ENCODE data around the gene IKZF5. TPM values are rescaled to one million over a fixed set of nuclear protein-coding genes. Genes with fewer than 3 reads are reported as not detected.

The IKZF5 gene
- total and polyA plus RNA-seq, 2 of the 4 experiments (the other 2 are of a cell fraction): 2.9 to 4.4 TPM

- Histone ChIP-seq H3K4me1 (ENCODE audit: control insufficient read depth, insufficient read depth, low read length) (no peaks in the 10 kb centered on the region), H4K8ac (ENCODE audit: low read depth in 2 of 2, low read length in 2 of 2) (no peak overlapping the region), H4K20me1 (ENCODE audit: insufficient read depth, low read length) (no peaks in the 10 kb centered on the region), H3K9me1 (ENCODE audit: insufficient read depth, low read length) (no peaks in the 10 kb centered on the region), H3K14ac (replicated peaks; ENCODE audit: low read depth, low read length) (no peak overlapping the region), H2BK5ac (ENCODE audit: low read depth, low read length, poor library complexity, severe bottlenecking) (no peak overlapping the region), H2BK15ac (ENCODE audit: low read depth, low read length) (no peak overlapping the region), H3K79me1 (ENCODE audit: low read depth in 1 of 2, low read length in 2 of 2) (no peaks in the 10 kb centered on the region), H3K4me3 (ENCODE audit: insufficient read depth, low read depth, low read length) (no peak overlapping the region), H3K18ac (ENCODE audit: low read depth, low read length) (no peak overlapping the region), H3K4me2 (ENCODE audit: low read depth, low read length) (no peak overlapping the region), H3K36me3 (ENCODE audit: control insufficient read depth, insufficient read depth, low read length) (no peaks in the 10 kb centered on the region), H3K23ac (ENCODE audit: low read depth, low read length) (no peak overlapping the region), H2BK120ac (ENCODE audit: low read depth, low read length) (no peak overlapping the region), H4K91ac (ENCODE audit: insufficient read depth, low read depth, low read length) (no peak overlapping the region), H3K27ac (ENCODE audit: insufficient read depth, low read length) (no peak overlapping the region), H3K9ac (ENCODE audit: low read depth, low read length) (no peak overlapping the region), H3K4ac (ENCODE audit: low read depth, low read length) (no peak overlapping the region), H2AK9ac (replicated peaks; ENCODE audit: low read depth, low read length, poor library complexity) (no peak overlapping the region), H2BK20ac (ENCODE audit: low read depth, low read length) (no peak overlapping the region), H3K56ac (ENCODE audit: extremely low read depth, insufficient read depth, low read length) (no peak overlapping the region), H2AK5ac (ENCODE audit: low read depth, low read length) (no peak overlapping the region), H3K9me3 (ENCODE audit: control insufficient read depth, insufficient read depth, low read length) (no peaks in the 10 kb centered on the region), H3K27me3 (ENCODE audit: control insufficient read depth, insufficient read depth, low read length) (no peaks in the 10 kb centered on the region), H2AFZ (replicated peaks; ENCODE audit: low read length, poor library complexity) (no peak overlapping the region), H4K5ac (ENCODE audit: low read depth, low read length) (no peak overlapping the region)
- no TSS peak for BruUV-seq (replicated peaks)
- ChIA-PET CTCF (interaction anchor here (1.0 kb wide), 1 partner anchor 9 kb away, joined by 3 read pairs; no protein-coding TSS in a partner anchor), POLR2A (ENCODE audit: unreplicated experiment) (interaction anchor here (1.0 kb wide), 1 partner anchor 13 kb away, joined by 3 read pairs; no protein-coding TSS in a partner anchor)
- in situ Hi-C loops (cut with MboI; ENCODE audit: low sequenced_read_pairs) (no loop called here), dilution Hi-C loops (cut with HindIII; ENCODE audit: low sequenced_read_pairs, unreplicated experiment) (no loop called here), intact Hi-C loops (cut with micrococcal nuclease) (no loop called here)
- TF ChIP-seq MAFK (IDR thresholded peaks at IDR 0.05; ENCODE audit: low read depth, low read length) (no peak), MXI1 (IDR thresholded peaks at IDR 0.05; ENCODE audit: borderline replicate concordance, low read depth, low read length) (no peak), POLR2A (IDR thresholded peaks at IDR 0.05; ENCODE audit: low read depth, low read length) (no peak), CEBPB (IDR thresholded peaks at IDR 0.05; ENCODE audit: low read depth, low read length) (no peak), FOS (IDR thresholded peaks at IDR 0.05; ENCODE audit: low read depth, low read length) (no peak), NFE2L2 (IDR thresholded peaks at IDR 0.05; ENCODE audit: low read depth, low read length) (no peak), CHD1 (IDR thresholded peaks at IDR 0.05; ENCODE audit: low read depth, low read length) (no peak), SMC3 (IDR thresholded peaks at IDR 0.05; ENCODE audit: low read depth, low read length) (no peak), RFX5 (IDR thresholded peaks at IDR 0.05; ENCODE audit: low read depth, low read length) (no peak), RCOR1 (IDR thresholded peaks at IDR 0.05; ENCODE audit: insufficient replicate concordance, low read length) (no peak), MAZ (IDR thresholded peaks at IDR 0.05; ENCODE audit: borderline replicate concordance, low read depth, low read length) (no peak), BHLHE40 (IDR thresholded peaks at IDR 0.05; ENCODE audit: low read depth, low read length) (no peak), RAD21 (IDR thresholded peaks at IDR 0.05; ENCODE audit: low read length) (no peak)
- TF ChIP-seq, protein P1, sequence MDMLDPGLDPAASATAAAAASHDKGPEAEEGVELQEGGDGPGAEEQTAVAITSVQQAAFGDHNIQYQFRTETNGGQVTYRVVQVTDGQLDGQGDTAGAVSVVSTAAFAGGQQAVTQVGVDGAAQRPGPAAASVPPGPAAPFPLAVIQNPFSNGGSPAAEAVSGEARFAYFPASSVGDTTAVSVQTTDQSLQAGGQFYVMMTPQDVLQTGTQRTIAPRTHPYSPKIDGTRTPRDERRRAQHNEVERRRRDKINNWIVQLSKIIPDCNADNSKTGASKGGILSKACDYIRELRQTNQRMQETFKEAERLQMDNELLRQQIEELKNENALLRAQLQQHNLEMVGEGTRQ (IDR thresholded peaks at IDR 0.05; ENCODE audit: low read depth, low read length): no peak
- TF ChIP-seq, protein P2, sequence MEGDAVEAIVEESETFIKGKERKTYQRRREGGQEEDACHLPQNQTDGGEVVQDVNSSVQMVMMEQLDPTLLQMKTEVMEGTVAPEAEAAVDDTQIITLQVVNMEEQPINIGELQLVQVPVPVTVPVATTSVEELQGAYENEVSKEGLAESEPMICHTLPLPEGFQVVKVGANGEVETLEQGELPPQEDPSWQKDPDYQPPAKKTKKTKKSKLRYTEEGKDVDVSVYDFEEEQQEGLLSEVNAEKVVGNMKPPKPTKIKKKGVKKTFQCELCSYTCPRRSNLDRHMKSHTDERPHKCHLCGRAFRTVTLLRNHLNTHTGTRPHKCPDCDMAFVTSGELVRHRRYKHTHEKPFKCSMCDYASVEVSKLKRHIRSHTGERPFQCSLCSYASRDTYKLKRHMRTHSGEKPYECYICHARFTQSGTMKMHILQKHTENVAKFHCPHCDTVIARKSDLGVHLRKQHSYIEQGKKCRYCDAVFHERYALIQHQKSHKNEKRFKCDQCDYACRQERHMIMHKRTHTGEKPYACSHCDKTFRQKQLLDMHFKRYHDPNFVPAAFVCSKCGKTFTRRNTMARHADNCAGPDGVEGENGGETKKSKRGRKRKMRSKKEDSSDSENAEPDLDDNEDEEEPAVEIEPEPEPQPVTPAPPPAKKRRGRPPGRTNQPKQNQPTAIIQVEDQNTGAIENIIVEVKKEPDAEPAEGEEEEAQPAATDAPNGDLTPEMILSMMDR (conservative IDR thresholded peaks at IDR 0.05; ENCODE audit: low read depth, low read length): no peak
- TF ChIP-seq, protein P3, sequence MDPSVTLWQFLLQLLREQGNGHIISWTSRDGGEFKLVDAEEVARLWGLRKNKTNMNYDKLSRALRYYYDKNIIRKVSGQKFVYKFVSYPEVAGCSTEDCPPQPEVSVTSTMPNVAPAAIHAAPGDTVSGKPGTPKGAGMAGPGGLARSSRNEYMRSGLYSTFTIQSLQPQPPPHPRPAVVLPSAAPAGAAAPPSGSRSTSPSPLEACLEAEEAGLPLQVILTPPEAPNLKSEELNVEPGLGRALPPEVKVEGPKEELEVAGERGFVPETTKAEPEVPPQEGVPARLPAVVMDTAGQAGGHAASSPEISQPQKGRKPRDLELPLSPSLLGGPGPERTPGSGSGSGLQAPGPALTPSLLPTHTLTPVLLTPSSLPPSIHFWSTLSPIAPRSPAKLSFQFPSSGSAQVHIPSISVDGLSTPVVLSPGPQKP (IDR thresholded peaks at IDR 0.05; ENCODE audit: borderline replicate concordance, low read depth, low read length): no peak
- DNase-seq: no peak
- WGBS, 2 experiments (ENCODE audit: extremely low coverage in 2 of 2, insufficient read length in 1 of 2): no CpG with 5 or more reads among the region's 1 CpG
- no peak for ATAC-seq (ENCODE audit: low read depth)
Observed at GRCh38 chr10:123019941-123020703, 11.5 kb upstream of the IKZF5 start.

Data from IMR-90 (cell line).